Lower leg skin (tissue), 4 donors: ENCODE data around the gene LDB3. TPM values are rescaled to one million over a fixed set of nuclear protein-coding genes. Genes with fewer than 3 reads are reported as not detected.
A peak's percentile ranks its signal among the peaks of the same experiment; 100 is the strongest.

Source experiments
- DNase-seq, 2 donors: peaks; one replicate each; pipeline ENCODE4 v3.0.0-alpha.2; 2019; ENCODE audit warnings: low spot score in 2 of 2
- H3K4me3 ChIP-seq: fragments of 200-600 bp; sonication (generic); 2 replicates; pipeline ENCODE4 v1.5.1; 2017; ENCODE audit warnings: mild to moderate bottlenecking, low read depth; ENCODE audit not compliant: poor library complexity, severe bottlenecking
- POLR2A ChIP-seq, 2 donors: fragments of 450-650 bp; IDR thresholded peaks; one replicate each; pipeline ENCODE4 v1.6.1; 2016 to 2017; ENCODE audit warnings: antibody characterized with exemption in 2 of 2, mild to moderate bottlenecking in 1 of 2, moderate library complexity in 1 of 2
- WGBS, 2 donors: methylation state at CpG; one replicate each; pipeline ENCODE4 v1.1.5; 2018; 5-methylcytosine and 5-hydroxymethylcytosine counted together
- intact Hi-C: fragments of 100-400 bp; cut with DNase I; formaldehyde crosslinking; loops from one replicate; pipeline ENCODE4 v1.15.0; 2023; ENCODE audit warnings: low total_unique reads
- total RNA-seq, 4 donors: library from RNA; depleted of rRNA; stranded (reverse); fragments of >200 nt; gene quantifications; one replicate each; pipeline ENCODE4 v1.1.0, GENCODE V29; 2016
- TF ChIP-seq, protein P1 (sequence below), 3 donors: fragments of 450-650 bp; IDR thresholded peaks; one replicate each; pipeline ENCODE4 v1.5.1; 2016; ENCODE audit warnings: antibody characterized with exemption in 3 of 3, mild to moderate bottlenecking in 3 of 3, moderate library complexity in 2 of 3

The LDB3 gene
- total RNA-seq, 4 donors from 2014 or later: 0.46 to 2.9 (median 0.83) TPM

DNA sequence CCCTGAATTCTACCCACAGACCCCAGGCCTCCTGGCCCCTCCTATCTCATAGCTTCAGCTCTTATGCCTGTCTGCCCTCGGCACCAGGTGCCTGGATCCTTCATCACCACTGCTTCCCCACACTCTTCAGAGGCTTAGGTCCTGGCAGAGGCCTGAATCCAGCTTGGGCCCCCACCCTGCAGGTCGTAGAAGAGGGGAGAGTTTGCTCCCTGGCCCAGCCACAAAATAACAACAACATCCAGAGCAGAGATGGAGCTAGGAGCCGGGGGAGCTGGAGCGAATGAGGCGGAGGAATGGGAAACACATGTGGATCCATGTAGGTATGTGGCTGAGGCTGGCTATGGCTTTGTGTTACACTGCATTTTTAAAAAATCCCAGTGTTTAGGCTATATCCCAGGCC is 21.8 kb upstream of the LDB3 start:
- intact Hi-C loops: no loop called here
- no peak overlapping the region for H3K4me3 ChIP-seq
- 80 to 90% methylated on average over 5 of the region's 5 CpGs for WGBS, 2 donors
- DNase-seq: peak; percentile 11 to 81
- TF ChIP-seq, protein P1, sequence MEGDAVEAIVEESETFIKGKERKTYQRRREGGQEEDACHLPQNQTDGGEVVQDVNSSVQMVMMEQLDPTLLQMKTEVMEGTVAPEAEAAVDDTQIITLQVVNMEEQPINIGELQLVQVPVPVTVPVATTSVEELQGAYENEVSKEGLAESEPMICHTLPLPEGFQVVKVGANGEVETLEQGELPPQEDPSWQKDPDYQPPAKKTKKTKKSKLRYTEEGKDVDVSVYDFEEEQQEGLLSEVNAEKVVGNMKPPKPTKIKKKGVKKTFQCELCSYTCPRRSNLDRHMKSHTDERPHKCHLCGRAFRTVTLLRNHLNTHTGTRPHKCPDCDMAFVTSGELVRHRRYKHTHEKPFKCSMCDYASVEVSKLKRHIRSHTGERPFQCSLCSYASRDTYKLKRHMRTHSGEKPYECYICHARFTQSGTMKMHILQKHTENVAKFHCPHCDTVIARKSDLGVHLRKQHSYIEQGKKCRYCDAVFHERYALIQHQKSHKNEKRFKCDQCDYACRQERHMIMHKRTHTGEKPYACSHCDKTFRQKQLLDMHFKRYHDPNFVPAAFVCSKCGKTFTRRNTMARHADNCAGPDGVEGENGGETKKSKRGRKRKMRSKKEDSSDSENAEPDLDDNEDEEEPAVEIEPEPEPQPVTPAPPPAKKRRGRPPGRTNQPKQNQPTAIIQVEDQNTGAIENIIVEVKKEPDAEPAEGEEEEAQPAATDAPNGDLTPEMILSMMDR (IDR thresholded peaks at IDR 0.05): no peak
- TF ChIP-seq POLR2A (IDR thresholded peaks at IDR 0.05): no peak

DNA sequence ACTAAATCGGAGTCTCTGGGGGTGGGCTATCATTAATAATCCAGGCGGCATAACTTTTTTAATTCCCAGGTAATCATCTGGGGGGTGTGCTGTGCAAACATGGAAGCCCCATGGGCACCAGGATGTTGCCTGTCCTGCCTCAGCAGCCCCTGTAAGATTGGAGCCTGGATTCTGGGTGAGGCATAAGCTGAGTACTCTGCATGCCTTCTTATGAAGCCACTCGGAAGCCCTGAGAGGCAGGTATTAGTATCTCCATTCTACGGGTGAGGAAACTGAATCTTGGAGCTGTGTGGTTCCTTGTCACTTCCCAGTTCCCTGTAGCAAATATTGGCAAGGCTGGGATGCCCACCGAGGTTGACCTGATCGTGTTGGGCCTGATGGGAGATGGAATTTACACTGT is 21.4 kb upstream of the LDB3 start:
- WGBS, 2 donors: 77 to 83% methylated on average over 6 of the region's 6 CpGs
- intact Hi-C loops: no loop called here
- peak; percentile 11 to 62 for DNase-seq
- H3K4me3 ChIP-seq: no peak overlapping the region
- TF ChIP-seq POLR2A (IDR thresholded peaks at IDR 0.05): no peak
- TF ChIP-seq, protein P1 (IDR thresholded peaks at IDR 0.05): no peak

DNA sequence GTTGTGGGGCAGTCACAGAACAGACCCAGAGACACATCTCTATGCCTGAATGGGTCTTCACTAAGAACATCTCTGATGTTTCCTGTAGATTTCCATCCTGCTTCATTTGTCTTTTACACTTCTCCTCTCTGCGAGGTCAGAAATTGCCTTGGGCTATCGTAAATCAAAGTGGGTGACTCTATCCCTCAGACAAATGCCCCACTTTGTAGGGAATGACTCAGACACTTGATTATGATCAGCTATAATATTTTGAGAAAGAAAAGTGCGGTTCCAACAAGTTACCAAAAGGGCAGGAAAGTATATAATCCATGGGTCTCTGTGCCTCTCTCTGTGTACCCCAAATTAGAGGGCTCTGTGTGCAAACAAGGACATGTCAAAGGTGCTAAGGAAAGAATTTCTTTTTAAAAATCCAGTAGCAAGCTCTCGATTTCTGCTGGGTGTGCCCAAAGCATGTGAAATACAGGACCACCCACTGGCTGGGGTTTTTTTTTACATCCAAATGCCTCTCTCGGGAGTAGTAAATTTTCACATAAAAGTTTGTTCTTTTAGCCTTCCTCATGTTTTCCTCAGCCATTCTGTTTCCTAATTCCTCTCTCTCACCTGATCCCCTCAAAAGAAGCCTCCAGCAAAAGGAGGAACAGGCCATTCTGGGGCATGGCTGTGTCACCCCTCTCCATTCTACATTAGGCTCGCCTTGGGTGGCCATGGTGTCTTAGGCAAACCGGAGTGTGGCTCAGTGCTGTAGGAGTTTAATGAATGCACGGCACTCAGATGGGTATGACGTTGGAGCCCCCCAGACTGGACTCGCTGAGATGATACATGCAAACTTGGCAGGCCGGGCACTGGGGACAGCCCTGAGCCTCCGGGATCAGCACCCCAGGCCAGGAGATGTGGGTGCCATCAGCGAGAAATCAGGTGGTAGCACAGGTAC is 20.3 kb upstream of the LDB3 start:
- intact Hi-C loops: no loop called here
- DNase-seq: peak; percentile 14 to 81
- TF ChIP-seq POLR2A (IDR thresholded peaks at IDR 0.05): no peak
- TF ChIP-seq, protein P1 (IDR thresholded peaks at IDR 0.05): no peak
- no peak overlapping the region for H3K4me3 ChIP-seq
- 52 to 67% methylated on average over 13 of the region's 13 CpGs for WGBS, 2 donors

DNA sequence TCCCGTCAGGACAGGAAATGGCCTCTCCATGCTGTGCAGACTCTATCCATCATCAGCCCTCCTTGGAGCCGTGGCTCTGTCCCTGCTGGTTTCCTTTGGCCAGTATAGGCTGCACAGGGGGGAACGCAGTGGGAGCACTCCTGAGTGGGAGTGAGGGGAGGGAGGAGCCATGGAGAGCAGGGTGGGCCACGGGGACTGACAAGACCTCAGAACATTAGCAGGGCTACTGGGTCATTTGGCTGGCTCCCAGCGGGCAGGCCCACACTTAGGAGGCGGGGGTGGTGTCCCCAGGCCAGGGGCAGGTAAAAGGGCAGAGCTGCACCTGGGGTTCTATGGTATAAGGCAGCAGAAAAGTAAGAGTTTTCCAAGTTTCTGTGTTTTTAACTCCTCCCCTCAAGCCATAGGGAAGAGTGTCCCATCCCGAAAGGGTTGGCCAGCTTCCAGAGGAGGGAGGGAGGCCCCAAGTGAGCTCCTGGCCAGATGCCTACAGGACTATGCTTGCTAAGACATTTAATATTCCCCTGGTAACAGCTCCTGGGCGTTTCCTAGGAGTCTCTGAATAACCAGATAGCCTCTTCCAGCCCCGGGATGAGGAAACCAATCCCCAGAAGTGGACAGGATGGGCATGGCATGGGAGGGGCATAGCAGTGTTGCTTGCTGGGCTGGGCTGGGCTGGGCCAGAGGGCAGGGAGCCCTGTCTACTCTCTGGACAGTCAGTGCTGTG is 19.4 kb upstream of the LDB3 start:
- 34 to 53% methylated on average over 9 of the region's 9 CpGs for WGBS, 2 donors
- TF ChIP-seq POLR2A (IDR thresholded peaks at IDR 0.05): no peak
- TF ChIP-seq, protein P1 (IDR thresholded peaks at IDR 0.05): no peak
- intact Hi-C loops: no loop called here
- DNase-seq: peak; percentile 51 to 91
- no peak overlapping the region for H3K4me3 ChIP-seq

DNA sequence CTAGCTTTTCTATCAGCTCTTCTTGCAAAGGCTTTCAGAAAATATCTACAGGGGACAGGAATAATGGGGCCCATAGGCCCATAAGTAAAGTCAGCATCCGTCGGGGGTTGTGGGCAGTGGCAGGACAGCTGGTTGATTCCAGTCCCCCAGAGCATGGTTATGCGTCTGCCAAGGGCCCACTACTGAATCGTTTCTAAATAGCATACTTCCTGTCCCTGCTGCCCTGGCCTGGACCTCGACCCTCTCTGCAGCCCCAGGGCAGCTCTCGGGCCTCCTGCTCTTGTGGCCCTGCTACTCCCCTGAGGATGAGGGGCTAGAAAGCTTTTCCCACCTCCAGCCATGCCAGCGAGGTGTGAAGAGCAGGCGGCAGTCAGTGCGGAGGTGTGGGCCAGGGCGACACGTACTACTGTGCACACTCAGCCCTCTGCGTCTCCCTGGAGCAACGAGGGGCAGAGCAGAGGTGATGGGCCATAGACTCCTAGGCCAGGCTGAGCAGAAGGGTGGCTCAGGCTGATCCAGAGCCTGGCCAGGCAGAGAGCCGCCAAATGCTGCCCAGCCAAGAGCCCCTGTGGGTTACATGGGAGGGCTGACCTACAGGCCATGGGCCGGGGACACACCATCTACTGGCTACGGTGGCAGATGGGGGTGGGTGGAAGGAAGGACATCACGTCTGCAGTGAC is 18.7 kb upstream of the LDB3 start:
- no peak overlapping the region for H3K4me3 ChIP-seq
- 80 to 86% methylated on average over 16 to 17 of the region's 17 CpGs for WGBS, 2 donors
- DNase-seq: peak in 1 of 2 donors; percentile 72
- intact Hi-C loops: no loop called here
- TF ChIP-seq, protein P1 (IDR thresholded peaks at IDR 0.05): no peak
- no peak for TF ChIP-seq POLR2A (IDR thresholded peaks at IDR 0.05)
